ENCODE results near the gene FAM89A.

FAM89A gene

GRCh38 chr1:231040019-231040799, at the start of gene FAM89A:
TSS of gene FAM89A (minus strand) at chr1:231040254. CDS start at chr1:231040211, 43 bp downstream.
- H3K4me3 ChIP-seq (ENCODE audit: low read length), result peak within 1 kb of the TSS; percentile 77
- TF ChIP-seq, protein P1, sequence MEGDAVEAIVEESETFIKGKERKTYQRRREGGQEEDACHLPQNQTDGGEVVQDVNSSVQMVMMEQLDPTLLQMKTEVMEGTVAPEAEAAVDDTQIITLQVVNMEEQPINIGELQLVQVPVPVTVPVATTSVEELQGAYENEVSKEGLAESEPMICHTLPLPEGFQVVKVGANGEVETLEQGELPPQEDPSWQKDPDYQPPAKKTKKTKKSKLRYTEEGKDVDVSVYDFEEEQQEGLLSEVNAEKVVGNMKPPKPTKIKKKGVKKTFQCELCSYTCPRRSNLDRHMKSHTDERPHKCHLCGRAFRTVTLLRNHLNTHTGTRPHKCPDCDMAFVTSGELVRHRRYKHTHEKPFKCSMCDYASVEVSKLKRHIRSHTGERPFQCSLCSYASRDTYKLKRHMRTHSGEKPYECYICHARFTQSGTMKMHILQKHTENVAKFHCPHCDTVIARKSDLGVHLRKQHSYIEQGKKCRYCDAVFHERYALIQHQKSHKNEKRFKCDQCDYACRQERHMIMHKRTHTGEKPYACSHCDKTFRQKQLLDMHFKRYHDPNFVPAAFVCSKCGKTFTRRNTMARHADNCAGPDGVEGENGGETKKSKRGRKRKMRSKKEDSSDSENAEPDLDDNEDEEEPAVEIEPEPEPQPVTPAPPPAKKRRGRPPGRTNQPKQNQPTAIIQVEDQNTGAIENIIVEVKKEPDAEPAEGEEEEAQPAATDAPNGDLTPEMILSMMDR (IDR thresholded peaks at IDR 0.05; ENCODE audit: insufficient read depth, low read depth, low read length, missing control alignments), result no peak
- peak; percentile 55 for DNase-seq (ENCODE audit: low read depth)

DNA sequence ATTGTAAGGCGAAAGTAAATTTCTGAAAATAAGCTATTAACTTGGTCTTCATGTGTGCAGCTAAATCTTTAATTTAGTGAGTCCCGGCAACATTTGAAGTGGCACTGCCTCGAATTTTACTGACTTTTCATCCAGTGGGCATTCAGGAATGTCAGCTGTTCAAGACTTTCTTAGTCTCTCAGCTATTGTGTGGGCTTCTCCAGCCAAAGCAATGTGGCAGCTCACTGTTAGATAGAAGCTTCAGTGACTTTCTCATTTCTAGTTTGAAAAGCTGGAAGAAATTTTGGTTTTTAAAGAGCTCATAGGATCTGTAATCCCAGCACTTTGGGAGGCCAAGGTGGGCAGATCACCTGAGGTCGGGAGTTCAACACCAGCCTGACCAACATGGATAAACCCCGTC, 44.3 kb upstream of the FAM89A start:
- no peak for DNase-seq (ENCODE audit: low read depth)
- TF ChIP-seq, protein P1 (IDR thresholded peaks at IDR 0.05; ENCODE audit: insufficient read depth, low read depth, low read length, missing control alignments), result no peak
- H3K4me3 ChIP-seq (ENCODE audit: low read length), result no peak overlapping the region

DNA sequence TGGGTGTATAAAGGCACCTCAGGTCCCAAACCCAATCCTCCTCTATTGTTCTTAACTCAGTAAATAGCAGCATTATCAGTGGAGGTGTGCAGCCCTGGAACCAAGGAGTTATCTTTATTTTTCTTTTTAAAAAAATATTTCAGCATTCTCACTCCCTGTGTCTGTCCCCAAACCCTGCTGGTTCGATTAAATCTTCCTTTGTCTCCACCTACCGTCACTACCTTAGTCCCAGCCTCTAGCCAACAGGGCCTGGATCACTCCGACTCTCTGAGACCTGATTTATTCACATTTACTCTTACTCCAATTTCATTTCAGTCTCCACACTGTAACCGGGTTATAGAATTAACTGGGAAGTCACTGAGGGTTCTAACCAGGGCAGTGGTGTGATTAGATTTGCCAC, 39.1 kb upstream of the FAM89A start:
- no peak overlapping the region for H3K4me3 ChIP-seq (ENCODE audit: low read length)
- TF ChIP-seq, protein P1 (IDR thresholded peaks at IDR 0.05; ENCODE audit: insufficient read depth, low read depth, low read length, missing control alignments), result no peak
- no peak for DNase-seq (ENCODE audit: low read depth)

DNA sequence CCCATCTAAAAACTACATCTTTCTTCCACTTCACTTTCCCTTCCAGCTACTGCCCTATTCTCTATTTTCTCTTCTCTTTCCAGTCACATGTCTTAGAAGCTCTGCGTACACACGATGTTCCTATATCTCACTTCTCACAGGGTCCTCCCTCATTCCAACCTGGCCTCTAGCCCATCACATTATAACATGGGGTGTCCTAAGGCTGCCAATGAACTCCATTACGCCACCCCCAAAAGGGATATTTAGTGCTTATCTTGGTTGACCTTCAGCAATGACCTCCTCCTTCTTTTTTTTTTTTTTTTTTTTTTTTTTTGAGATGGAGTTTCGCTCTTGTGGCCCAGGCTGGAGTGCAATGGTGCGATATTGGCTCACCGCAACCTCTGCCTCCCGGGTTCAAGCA, 38.2 kb upstream of the FAM89A start:
- H3K4me3 ChIP-seq (ENCODE audit: low read length), result no peak overlapping the region
- TF ChIP-seq, protein P1 (IDR thresholded peaks at IDR 0.05; ENCODE audit: insufficient read depth, low read depth, low read length, missing control alignments), result no peak
- no peak for DNase-seq (ENCODE audit: low read depth)

GRCh38 chr1:231076802-231077201, 36.7 kb upstream of the FAM89A start:
- TF ChIP-seq, protein P1 (IDR thresholded peaks at IDR 0.05; ENCODE audit: insufficient read depth, low read depth, low read length, missing control alignments), result no peak
- DNase-seq (ENCODE audit: low read depth), result no peak
- no peak overlapping the region for H3K4me3 ChIP-seq (ENCODE audit: low read length)

DNA sequence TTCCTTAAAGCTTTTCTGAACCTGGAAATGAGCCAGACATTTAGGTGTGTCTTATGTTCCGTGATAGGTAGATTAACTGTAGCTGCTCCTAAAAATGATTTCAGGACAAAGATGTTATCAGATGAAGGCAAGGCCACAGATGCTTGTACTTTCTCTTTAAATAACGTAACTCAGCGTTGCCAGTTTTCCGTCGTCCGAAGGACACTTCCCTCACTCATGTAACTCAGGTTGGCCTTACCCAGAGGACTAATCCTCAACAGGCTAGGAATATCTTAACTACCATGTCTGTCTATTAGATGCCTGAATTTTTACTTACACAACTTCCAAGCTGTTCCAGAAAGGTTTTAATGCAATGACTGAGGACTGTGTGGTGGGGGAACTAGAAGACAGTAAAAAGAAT, 35.4 kb upstream of the FAM89A start:
- H3K4me3 ChIP-seq (ENCODE audit: low read length), result no peak overlapping the region
- no peak for DNase-seq (ENCODE audit: low read depth)
- TF ChIP-seq, protein P1 (IDR thresholded peaks at IDR 0.05; ENCODE audit: insufficient read depth, low read depth, low read length, missing control alignments), result no peak

DNA sequence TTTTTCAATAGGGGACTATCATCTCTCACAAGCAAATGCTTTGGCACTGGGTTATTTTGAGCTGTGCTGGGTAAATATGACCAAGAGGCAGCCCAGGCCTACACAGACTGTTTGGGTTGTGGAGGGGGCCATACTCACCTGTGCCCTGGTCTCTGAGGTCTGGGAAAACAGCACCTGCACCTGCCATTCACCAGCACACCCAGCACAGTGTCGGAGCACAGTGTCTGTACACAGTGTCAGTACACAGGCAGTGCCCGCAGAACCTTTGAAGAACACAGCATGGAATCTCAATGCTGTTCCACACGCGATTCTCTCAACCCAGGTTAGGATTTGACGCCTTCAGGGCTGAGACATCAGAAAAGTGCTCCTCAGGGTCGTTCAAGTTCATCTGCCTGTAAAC, 35.0 kb upstream of the FAM89A start:
- H3K4me3 ChIP-seq (ENCODE audit: low read length), result no peak overlapping the region
- TF ChIP-seq, protein P1 (IDR thresholded peaks at IDR 0.05; ENCODE audit: insufficient read depth, low read depth, low read length, missing control alignments), result no peak
- DNase-seq (ENCODE audit: low read depth), result no peak
